HUDEP-2 (cell line): Measurements from ENCODE around the gene BMP6.
A peak's percentile ranks its signal among the peaks of the same experiment; 100 is the strongest.

Experiments used
- DNase-seq, 76 experiments: peaks; one replicate each; lab custom pipeline; 2025; ENCODE audit not compliant: unreplicated experiment in 76 of 76; lab: John Stamatoyannopoulos, UW

BMP6 gene

DNA sequence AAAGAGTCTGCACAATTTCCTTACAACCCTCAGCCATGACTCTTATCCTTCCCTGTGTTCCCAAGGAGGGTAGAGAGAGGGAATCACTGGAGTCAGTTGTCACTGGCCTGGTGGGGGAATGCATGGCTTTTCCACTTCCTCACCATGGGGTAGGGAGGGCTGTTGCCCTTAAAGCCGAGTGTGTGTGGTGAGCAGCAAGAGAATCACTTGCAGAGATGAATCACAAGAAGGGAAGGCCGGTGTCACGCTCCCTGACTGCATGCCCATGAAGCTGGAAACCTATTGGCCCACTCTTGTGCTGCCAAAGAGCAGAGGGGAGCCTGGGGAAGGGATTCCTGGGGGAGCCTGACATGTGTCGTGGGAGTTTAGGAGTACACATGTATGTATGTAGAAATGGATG lies 18.1 kb upstream of the BMP6 start:
- no peak for DNase-seq

DNA sequence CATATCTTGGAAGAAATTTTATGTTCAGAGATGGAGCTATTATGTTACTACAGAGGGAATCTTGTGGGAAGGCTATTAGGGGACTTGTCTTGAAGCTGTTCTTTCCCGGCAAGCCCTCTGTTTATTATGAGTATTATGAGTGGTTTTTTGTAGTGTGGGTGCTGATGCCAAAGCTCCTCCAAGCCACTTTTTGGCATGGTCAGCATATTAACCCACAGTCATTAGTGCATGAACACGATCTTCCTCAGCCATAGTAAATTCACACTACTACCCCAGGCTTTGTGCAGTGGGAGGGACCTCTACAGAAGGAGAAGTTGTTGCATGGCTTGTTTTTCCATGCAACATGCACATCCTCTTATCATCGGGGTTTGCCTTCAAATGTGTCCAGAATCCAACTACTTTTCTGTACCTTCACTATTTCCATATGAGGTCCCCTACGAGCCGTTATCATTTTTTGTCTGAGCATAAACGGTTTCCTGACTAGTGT lies 6.5 kb upstream of the BMP6 start:
- DNase-seq, result no peak

DNA sequence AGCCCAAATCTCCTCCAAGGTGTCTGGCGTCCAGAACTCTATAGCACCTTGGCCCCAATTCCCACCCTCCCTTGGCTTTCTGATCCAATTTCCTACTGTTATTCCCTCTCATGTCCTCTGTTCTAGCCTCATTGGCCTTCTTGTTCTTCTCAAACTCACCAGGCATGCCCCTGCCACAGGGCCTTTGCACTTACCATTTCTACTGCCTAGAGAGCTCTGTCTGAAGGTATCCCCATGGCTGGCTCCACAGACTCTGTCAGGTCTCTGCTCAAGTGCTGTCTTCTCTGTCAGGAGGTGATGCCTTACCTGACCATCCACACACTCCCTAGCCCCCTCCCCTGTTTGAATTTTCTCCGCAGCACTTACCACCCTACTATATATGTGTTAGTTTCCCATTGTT lies 5.6 kb upstream of the BMP6 start:
- no peak for DNase-seq

DNA sequence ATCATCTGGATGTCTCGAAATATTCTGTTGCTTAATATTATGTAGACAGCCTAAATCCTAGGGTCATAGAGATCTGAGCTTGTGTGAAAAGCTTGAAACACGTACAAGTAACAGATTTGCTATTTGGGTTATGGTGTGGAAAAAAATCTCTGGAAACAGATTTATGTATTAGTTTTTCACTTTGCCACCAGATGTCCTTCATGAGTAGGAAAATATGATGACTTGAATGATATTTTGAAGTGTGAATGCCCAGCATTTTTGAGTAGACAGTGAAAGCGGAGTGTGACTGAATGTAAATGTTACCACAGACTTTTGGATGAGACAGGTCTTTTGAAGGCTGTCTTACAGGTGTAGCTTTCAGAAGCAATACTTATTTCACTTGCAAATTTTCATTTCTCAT lies 4.2 kb upstream of the BMP6 start:
- peak in 17 of 76 experiments; percentile 6 to 49 (median 31) for DNase-seq

DNA sequence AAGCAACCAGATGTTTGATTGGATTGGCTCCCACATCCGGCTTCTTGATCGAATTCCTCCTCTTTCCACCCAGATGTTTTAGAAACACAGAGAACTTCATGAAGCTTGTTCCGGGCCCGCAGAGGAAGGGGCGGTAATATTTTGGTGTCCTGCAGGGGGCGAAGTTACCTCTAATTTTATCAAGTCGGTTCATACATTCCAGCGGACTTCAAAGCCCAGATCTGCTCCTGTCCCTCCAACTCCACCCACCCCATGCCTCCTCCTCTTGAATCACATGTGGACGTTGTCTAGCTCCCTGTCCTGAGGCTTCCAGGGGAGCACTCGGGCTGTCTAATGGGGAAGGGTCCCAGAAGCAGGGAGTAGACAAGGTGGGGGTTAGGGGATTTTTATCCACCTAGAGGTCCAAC lies 2.9 kb upstream of the BMP6 start:
- DNase-seq, result peak in 71 of 76 experiments; percentile 9 to 86 (median 63)

DNA sequence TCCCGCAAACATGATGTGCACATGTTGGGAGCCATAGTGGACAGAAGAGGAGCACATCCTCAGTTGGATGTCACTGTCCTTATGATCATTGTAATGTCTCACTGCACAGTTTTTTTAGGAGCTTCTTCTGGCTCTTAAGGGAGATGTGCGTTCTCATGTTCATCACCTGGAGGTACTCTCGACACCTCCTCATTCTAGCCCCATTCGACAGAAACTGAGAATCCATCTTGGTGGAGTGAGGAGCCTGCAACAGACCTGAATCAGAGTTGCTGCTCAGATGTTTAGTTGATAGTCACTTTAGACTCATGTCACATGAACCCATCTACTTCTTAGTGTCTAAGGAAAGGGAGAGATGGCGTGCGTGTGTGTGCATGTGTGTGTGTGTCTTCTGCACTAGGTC lies 2.3 kb upstream of the BMP6 start:
- DNase-seq, result no peak

DNA sequence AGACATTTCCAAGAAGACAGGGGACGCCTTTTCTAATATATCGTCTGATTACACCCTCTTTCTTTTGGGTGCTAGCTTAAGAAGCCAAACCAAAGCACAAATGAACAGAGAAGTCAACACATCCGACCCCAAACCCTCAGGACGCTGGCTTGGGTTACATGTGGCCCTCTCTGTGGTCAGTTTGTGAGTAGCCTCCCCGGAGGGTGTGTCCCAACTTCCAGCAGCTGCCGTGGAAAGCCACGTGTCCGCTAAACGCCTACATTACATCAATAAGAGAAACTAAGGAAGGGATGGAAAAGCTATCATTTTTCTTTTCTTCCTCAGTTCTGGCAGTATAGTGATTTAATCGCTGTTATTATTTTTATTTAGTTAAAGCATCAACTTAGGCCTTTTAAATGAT lies 487 bp upstream of the BMP6 start:
- no peak for DNase-seq

DNA sequence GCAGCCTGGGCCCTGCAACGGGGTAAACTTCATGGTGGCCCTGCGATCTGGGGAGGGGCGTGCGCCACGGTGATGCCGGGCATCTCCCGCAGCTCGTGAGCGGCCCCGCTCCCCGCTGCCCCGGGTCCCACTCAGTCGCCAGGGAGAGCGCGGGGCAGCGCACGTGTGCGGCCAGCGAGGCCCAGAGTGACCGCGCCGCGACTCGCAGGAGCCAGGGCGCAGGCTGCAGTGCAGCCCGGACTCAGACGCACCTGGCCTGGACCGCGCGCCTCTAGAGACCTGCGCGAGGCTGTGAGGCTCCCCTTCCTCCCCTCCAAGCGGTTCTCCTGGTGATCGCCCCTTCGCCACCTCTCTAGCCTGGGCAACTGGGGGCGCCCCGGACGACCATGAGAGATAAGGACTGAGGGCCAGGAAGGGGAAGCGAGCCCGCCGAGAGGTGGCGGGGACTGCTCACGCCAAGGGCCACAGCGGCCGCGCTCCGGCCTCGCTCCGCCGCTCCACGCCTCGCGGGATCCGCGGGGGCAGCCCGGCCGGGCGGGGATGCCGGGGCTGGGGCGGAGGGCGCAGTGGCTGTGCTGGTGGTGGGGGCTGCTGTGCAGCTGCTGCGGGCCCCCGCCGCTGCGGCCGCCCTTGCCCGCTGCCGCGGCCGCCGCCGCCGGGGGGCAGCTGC lies 652 bp downstream of the BMP6 start:
- no peak for DNase-seq

DNA sequence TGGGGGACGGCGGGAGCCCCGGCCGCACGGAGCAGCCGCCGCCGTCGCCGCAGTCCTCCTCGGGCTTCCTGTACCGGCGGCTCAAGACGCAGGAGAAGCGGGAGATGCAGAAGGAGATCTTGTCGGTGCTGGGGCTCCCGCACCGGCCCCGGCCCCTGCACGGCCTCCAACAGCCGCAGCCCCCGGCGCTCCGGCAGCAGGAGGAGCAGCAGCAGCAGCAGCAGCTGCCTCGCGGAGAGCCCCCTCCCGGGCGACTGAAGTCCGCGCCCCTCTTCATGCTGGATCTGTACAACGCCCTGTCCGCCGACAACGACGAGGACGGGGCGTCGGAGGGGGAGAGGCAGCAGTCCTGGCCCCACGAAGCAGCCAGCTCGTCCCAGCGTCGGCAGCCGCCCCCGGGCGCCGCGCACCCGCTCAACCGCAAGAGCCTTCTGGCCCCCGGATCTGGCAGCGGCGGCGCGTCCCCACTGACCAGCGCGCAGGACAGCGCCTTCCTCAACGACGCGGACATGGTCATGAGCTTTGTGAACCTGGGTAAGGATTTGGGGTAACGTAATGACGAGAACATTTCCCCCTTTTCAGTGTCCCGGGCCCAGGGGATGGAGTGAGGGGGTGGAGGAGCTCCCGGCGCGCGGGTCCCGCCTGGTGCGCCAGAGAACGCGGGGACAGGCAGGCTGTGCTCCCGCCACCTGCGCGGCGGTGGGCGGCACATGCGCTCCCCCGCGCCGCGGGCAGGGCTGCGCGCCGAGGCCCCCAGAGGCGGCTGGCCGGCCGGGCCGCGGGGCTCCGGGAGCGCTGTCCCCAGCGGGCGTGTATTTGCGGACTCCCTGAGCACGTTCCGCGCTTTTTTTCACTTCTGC lies 1.4 kb downstream of the BMP6 start:
- DNase-seq, result peak in 1 of 76 experiments; percentile 41

DNA sequence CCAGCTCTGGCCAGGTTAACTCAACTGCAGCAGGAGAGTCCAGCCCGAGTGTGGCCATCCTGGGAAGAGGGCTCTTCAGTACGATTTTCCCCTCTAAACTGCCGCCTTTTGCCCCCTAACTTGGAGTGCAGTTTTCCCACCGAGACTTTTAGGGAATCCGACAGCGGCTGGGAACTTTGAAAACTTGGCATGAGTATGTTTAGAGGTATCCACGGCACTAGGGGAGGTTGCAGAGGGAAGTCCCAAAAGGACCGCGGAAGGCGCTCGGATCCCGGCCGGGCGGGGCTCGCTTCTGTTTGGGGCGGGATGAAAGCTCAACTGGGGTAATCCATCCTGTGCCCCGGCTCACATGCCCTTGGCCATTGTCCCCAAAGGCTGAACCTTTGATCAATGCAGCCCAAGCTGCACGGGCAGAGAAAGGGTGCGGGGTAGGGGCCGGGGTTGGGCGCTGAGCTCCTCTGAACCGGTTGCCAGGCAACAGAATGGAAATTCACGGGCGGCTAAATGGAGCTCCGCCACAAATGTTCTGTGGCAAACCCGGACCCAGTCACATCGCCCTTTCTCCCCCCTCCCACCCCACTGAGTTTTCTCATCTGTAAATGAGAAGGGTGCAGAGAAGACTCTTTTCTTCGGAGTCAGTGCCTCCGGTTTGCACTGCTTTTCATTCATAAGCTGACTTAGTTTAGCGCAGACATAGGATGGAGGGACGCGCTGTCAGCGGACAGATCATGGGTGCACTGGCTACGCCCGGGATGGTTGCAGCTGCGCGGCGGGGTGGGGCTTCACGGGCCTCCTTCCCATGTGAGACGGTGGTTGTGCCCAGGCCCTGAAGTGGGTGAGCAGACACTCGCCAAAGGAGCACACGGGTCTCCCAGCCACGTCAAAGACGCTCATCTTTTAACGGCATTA lies 2.3 kb downstream of the BMP6 start:
- no peak for DNase-seq

DNA sequence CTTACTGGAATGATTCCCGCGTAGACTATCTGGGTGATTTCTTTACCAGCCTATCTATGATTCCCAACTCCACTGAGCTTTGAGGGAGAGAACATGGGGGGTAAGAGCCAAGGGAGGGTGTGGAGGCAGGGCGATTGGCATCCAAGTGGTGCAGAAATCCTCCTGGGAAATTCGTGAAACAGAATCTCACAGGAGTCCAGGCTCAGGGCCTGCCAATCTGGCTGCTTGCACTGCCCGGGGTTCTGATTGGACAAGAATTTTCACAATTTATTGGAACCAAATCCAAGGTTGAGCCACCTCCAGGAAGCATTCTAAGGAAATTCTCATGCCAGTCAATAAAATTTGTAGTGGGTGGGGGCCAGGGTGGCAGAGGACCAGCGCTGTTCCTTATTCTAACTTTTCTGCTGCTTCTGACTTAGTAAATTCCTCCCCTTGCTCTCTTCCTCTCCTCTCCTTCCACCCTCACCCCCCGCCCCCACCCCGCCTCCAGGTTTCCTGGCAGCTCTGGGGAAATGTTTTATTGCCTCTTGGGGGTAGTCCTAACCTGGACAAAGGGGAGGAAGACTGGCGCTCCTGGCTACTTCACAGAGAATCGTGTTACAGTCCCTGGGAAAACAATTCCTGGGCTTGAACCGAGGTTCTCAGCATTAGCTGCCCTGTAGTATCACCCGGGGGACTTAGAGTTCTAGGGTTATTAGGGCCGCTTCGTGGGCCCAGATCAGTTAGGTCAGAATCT lies 3.1 kb downstream of the BMP6 start:
- DNase-seq, result no peak

DNA sequence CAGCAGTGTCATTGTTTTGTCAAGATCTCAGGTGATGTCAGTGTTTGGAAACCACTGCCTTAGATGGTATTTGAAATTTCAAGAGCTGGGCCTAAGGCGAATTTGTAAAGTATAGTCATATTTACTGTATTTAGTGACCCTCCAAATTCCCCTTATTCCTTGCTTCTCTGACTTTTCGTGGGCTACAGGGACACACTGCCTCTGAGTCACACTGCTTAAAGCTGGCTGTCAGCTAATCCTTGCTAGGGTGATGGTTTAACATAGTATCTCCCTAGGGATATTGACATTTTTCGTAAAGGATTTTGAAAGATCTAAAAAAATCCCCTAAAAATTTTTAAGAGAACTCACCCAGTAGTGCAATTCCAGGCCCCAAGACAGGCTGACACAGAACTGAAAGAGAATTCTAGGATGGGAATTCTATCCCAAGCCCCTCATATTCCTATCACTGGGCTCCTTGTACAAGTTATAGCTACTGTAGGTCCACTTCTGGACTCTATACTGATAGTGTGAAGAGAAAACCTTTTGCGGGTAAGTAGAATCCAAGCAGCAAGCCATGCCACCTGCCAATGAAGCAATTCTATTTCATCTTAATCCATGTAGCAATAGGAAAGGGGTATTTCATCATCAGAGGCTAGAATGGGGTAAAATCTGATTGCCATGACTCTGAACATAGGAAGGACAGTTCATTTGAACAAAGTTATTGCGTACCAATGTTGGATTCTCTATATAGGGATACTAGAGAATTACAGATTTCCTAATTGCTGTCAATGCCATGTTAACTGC lies 4.3 kb downstream of the BMP6 start:
- DNase-seq, result no peak

DNA sequence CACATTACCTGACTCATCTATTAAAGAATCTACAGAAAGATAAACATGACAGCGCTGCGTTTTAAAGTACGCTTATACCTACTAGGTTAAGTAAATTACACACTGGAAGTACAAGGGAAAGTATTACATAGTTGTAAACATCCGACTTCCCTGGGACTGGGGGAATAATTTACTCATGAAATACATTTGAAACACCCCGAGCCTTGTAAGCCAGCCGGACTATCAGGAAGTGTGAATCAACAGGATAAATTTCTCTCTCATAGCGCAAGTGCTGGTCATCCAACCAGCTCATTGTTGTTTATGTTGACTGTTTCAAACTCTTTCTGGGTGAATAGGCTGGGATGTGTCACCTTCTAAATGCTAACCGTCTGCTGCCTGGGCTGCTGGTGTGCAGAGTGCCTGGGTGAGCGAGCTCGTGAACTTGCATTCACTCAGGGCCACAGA lies 4.9 kb downstream of the BMP6 start:
- no peak for DNase-seq

DNA sequence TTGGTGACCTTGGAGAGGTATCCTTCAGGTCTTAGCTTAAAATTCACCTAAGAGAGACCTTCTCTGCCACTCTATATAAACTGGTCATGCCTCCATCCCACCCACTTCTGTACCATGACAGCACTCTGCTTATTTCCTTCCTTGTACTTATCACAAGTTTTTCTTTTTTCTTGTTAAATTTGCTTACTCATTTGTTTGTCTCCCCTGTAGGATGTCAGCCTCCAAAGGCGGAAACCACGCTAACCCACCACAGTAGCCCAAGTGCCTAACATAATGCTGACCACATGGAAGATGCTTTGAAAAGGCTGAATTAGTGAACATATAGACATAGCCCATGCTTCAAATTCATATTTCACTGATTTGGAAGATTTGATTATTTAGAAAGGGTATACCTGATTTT lies 5.4 kb downstream of the BMP6 start:
- no peak for DNase-seq

DNA sequence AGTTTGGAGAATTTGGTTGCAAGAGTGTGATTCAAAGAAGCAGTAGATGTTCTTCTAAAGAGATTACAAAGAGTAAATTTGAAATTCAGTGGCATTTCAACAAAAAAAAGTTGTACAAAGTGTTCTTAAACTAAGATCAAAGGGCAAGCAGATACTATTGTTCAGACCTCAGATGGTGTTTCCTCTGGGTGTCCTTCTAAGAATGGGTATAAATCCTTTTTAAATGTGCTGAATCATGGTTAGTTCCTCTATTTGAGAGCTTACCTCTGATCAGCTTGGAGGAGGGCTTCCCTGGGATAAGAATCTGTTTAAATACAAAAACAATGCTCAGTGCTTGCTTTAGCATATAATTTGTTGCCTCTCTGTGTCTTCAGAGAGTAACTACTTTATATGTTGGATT lies 6.3 kb downstream of the BMP6 start:
- no peak for DNase-seq

DNA sequence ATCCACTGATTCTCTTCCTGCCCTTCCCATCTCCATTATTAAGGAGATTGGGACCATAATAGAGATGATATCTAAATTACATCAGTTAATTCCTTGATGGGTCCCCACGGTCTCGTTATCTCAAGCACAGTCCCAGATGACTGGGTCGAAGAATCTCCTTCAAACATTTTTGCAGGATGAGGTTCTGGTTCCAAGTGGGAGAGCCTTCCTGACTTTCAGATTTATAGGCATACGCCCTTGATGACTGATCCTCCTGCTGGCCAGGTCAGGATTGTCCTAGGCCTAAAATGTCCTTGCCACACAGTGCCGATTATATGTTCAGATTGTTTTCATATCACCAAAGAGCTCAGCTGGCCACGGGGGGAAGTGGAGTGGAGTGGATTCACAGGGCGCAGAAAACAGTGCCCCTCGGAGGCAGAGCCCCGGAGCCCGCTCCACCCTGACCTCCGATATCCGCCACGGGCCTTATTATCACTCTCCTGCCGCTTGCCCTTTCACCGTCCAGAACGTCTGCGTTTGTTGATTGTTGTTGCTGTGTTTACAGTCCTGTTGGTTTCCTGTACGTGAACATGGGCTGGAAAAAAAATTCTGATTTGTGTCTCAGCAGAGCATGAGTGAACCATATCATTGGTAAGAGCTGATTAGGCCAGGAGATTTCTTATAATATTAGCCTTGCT lies 8.9 kb downstream of the BMP6 start:
- DNase-seq, result no peak

DNA sequence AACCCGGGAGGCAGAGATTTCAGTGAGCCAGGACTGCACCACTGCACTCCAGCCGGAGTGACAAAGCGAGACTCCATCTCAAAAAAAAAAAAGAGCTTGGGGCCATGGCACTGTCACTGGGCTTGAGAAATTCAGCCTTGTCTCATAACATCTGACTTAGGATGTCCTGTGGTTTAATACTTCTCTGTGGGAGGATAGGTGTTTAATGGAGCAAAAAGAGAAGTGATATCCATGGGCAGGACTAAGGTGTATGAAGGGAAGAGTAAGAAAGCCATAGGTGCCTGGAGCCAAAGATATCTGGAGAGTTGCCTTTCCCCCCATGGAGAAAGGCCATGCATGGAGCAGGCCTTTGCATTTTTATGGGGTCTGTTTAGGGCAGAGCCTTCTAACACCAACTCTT lies 11.2 kb downstream of the BMP6 start:
- DNase-seq, result no peak

DNA sequence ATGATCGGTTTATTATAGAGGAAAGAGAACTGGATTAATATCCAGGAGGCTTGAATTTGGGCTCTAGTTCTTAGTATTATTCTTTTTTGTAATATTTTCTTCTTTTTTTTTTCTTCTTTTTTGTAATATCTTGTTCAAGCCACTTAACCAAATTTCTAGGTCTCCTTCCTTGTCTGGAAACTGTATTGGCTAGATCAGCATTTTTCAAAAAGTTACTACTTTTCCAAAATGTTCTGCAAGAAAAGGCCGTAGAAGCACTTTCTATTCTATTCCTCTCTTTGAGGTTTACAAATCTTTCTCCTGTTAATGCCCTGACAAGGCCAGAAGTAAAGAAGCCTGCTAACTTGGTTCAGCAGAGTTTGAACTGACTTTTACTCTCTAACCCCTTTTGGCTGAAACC lies 12.0 kb downstream of the BMP6 start:
- DNase-seq, result no peak

DNA sequence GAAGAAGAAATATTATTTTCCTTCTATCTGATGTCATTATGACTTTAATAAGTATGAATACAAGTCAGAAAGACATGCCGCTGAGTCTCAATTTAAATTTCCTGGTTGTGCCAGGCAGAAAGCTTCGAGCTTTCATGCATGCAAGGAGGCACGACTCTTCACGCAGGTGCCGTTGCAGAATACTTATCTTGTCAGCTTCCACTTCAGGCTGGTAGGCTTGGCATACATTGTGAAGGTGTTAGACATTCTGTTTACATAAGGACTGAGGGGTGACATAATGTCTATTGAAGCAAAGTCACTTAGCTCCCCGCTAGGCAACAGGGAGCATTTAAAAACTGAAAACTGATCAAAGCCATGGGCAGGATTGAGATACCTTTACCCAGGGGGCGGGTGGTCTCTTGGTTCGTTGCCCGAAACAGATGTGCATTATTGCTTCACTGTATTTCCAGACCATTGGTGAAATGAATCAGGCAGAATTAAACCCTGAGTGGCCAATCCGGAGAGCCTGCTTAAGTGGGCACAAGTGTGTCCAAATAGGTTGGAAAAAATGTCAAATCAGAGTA lies 16.4 kb downstream of the BMP6 start:
- no peak for DNase-seq
